Fibroblast of lung (primary cell): ENCODE measurements around the gene KLRC2. TPM values are rescaled to one million over a fixed set of nuclear protein-coding genes. Genes with fewer than 3 reads are reported as not detected.

Experiments used
- DNase-seq, 2 donors: peaks; one replicate each; pipeline versions ENCODE4 v3.0.0 to v3.0.0-alpha.2; 2010; ENCODE audit warnings: low read depth in 2 of 2
- H2AFZ ChIP-seq: 2 replicates; pipeline ENCODE4 v1.5.1; 2012; ENCODE audit warnings: low read length, control low read depth, inconsistent platforms
- H3K27ac ChIP-seq: 2 replicates; pipeline ENCODE4 v1.5.1; 2011; ENCODE audit warnings: low read length, control low read depth; ENCODE audit not compliant: insufficient read depth
- H3K27me3 ChIP-seq: 2 replicates; pipeline ENCODE4 v1.5.1; 2011; ENCODE audit warnings: mild to moderate bottlenecking, low read length; ENCODE audit not compliant: control insufficient read depth, insufficient read depth
- H3K36me3 ChIP-seq: 2 replicates; pipeline ENCODE4 v1.5.1; 2011; ENCODE audit warnings: low read length; ENCODE audit not compliant: control insufficient read depth, insufficient read depth
- H3K4me1 ChIP-seq: 2 replicates; pipeline ENCODE4 v1.5.1; 2011; ENCODE audit warnings: low read length; ENCODE audit not compliant: control insufficient read depth, insufficient read depth; ENCODE audit errors: extremely low read depth
- H3K4me2 ChIP-seq: 2 replicates; pipeline ENCODE4 v1.5.1; 2011; ENCODE audit warnings: low read length, control low read depth; ENCODE audit not compliant: insufficient read depth; ENCODE audit errors: extremely low read depth
- H3K4me3 ChIP-seq, 4 experiments: fragments of 200-600 bp in 1 of 4; sonication (generic) in 1 of 4; replicated peaks in 1 of 4; 2 replicates each; pipeline ENCODE4 v1.5.1; 2011 to 2016; ENCODE audit warnings: low read length in 4 of 4, low read depth in 3 of 4, mild to moderate bottlenecking in 3 of 4, control low read depth in 2 of 4, inconsistent platforms in 1 of 4, mixed read lengths in 1 of 4; ENCODE audit not compliant: insufficient read depth in 1 of 4; ENCODE audit errors: control extremely low read depth in 1 of 4
- H3K79me2 ChIP-seq: 2 replicates; pipeline ENCODE4 v1.5.1; 2012; ENCODE audit warnings: mild to moderate bottlenecking, low read length, inconsistent platforms; ENCODE audit not compliant: control insufficient read depth, insufficient read depth
- H3K9ac ChIP-seq: 2 replicates; pipeline ENCODE4 v1.5.1; 2011; ENCODE audit warnings: mild to moderate bottlenecking, low read length, control low read depth; ENCODE audit not compliant: insufficient read depth
- H3K9me3 ChIP-seq: 2 replicates; pipeline ENCODE4 v1.5.1; 2012; ENCODE audit warnings: low read depth, low read length; ENCODE audit not compliant: control insufficient read depth, insufficient read depth
- H4K20me1 ChIP-seq: 2 replicates; pipeline ENCODE4 v1.5.1; 2011; ENCODE audit warnings: low read length; ENCODE audit not compliant: control insufficient read depth, insufficient read depth; ENCODE audit errors: extremely low read depth
- CTCF ChIP-seq, 2 donors: IDR thresholded peaks in 1 of 2; conservative IDR thresholded peaks in 1 of 2; 1 replicate in 1 of 2; 2 replicates in 1 of 2; pipeline ENCODE4 v1.5.1; 2011 to 2012; ENCODE audit warnings: low read length in 2 of 2, control low read depth in 1 of 2, inconsistent platforms in 1 of 2, low read depth in 1 of 2, mild to moderate bottlenecking in 1 of 2
- EZH2 ChIP-seq: IDR thresholded peaks from 2 replicates; pipeline ENCODE4 v1.5.1; 2012; ENCODE audit warnings: low read length, control low read depth, mild to moderate bottlenecking; ENCODE audit errors: missing control alignments
- polyA plus RNA-seq, 2 donors: library from polyadenylated mRNA; depleted of rRNA in 1 of 2; stranded (reverse) in 1 of 2; unstranded in 1 of 2; fragments of >200 nt; gene quantifications; 2 replicates each; pipeline ENCODE4 v1.2.1, GENCODE V29; 2011 to 2012; ENCODE audit warnings: missing spikeins in 1 of 2
- total RNA-seq: library from RNA; depleted of rRNA; stranded (reverse); fragments of >200 nt; gene quantifications from 2 replicates; pipeline ENCODE4 v1.2.1, GENCODE V29; 2014

Gene KLRC2
- total and polyA plus RNA-seq, 2 donors (not counting 1 experiment from before 2014, with no cell fraction given): not detected

GRCh38 chr12:10466311-10466710 is 30.5 kb upstream of the KLRC2 start:
- Histone ChIP-seq H3K79me2 (no peaks in the 10 kb centered on the region), H3K4me1 (no peaks in the 10 kb centered on the region), H4K20me1 (no peaks in the 10 kb centered on the region), H3K4me3 (no peak overlapping the region), H2AFZ (no peak overlapping the region), H3K36me3 (no peaks in the 10 kb centered on the region), H3K27ac (no peak overlapping the region), H3K9me3 (no peaks in the 10 kb centered on the region), H3K4me2 (no peak overlapping the region), H3K27me3 (no peaks in the 10 kb centered on the region), H3K9ac (no peak overlapping the region)
- TF ChIP-seq CTCF (conservative IDR thresholded peaks at IDR 0.05 in 1 of 2, IDR thresholded peaks at IDR 0.05 in 1 of 2; ENCODE audit: low read depth in 1 of 2, low read length in 2 of 2) (no peak), EZH2 (no peak)
- DNase-seq: no peak

- no peaks in the 10 kb centered on the region for H3K27me3 ChIP-seq
- no peak for TF ChIP-seq CTCF (conservative IDR thresholded peaks at IDR 0.05 in 1 of 2, IDR thresholded peaks at IDR 0.05 in 1 of 2; ENCODE audit: low read depth in 1 of 2, low read length in 2 of 2)
- no peak for TF ChIP-seq EZH2
- H3K4me1 ChIP-seq: no peaks in the 10 kb centered on the region
- no peaks in the 10 kb centered on the region for H4K20me1 ChIP-seq
- H3K4me2 ChIP-seq: no peak overlapping the region
- no peaks in the 10 kb centered on the region for H3K36me3 ChIP-seq
- no peaks in the 10 kb centered on the region for H3K79me2 ChIP-seq
- no peak for DNase-seq
- no peak overlapping the region for H3K27ac ChIP-seq
- H2AFZ ChIP-seq: no peak overlapping the region
- H3K4me3 ChIP-seq: no peak overlapping the region
- no peak overlapping the region for H3K9ac ChIP-seq
- no peaks in the 10 kb centered on the region for H3K9me3 ChIP-seq
Observed at GRCh38 chr12:10457760-10458159, 21.9 kb upstream of the KLRC2 start.

- TF ChIP-seq CTCF (conservative IDR thresholded peaks at IDR 0.05 in 1 of 2, IDR thresholded peaks at IDR 0.05 in 1 of 2; ENCODE audit: low read depth in 1 of 2, low read length in 2 of 2) (no peak), EZH2 (no peak)
- Histone ChIP-seq H3K27ac (no peak overlapping the region), H3K4me1 (no peaks in the 10 kb centered on the region), H3K4me2 (no peak overlapping the region), H3K36me3 (no peaks in the 10 kb centered on the region), H3K79me2 (no peaks in the 10 kb centered on the region), H2AFZ (no peak overlapping the region), H3K9me3 (no peaks in the 10 kb centered on the region), H3K9ac (no peak overlapping the region), H3K27me3 (no peaks in the 10 kb centered on the region), H3K4me3 (no peak overlapping the region), H4K20me1 (no peaks in the 10 kb centered on the region)
- peak in 1 of 2 donors; percentile 3 for DNase-seq
Observed at GRCh38 chr12:10456856-10457255, 21.0 kb upstream of the KLRC2 start.
